Erythroblast (primary cell): ENCODE data around the gene SLC19A1.

Experiments
- DNase-seq, 2 experiments: peaks; one replicate each; lab custom pipeline; 2025; lab: John Stamatoyannopoulos, UW
- GATA1 ChIP-seq: IDR thresholded peaks from 2 replicates; pipeline ENCODE4 v1.6.1; 2011; ENCODE audit warnings: low read depth, mild to moderate bottlenecking, control low read depth, low read length, moderate library complexity
- POLR2A ChIP-seq: IDR thresholded peaks from 2 replicates; pipeline ENCODE4 v1.6.1; 2011; ENCODE audit warnings: mild to moderate bottlenecking, low read length

The SLC19A1 gene

GRCh38 chr21:45496151-45496967 is 45.9 kb downstream of the SLC19A1 start:
- DNase-seq = no peak

GRCh38 chr21:45494851-45495680 is 47.2 kb downstream of the SLC19A1 start:
- TF ChIP-seq POLR2A (no peak), GATA1 (no peak)
- no peak for DNase-seq

More at GRCh38 chr21:45496151-45496967, 45.9 kb downstream of the SLC19A1 start:
- TF ChIP-seq GATA1 = no peak
- TF ChIP-seq POLR2A = no peak

GRCh38 chr21:45494135-45494850 is 47.9 kb downstream of the SLC19A1 start:
- TF ChIP-seq POLR2A (no peak), GATA1 (no peak)
- no peak for DNase-seq

- DNase-seq = no peak
- TF ChIP-seq GATA1 = no peak
- no peak for TF ChIP-seq POLR2A
Observed at GRCh38 chr21:45493401-45494001, 48.7 kb downstream of the SLC19A1 start.

- TF ChIP-seq POLR2A (no peak), GATA1 (no peak)
- DNase-seq = no peak
Observed at GRCh38 chr21:45492765-45493164, 49.5 kb downstream of the SLC19A1 start.

- TF ChIP-seq GATA1 = no peak
- TF ChIP-seq POLR2A = no peak
- no peak for DNase-seq
Observed at GRCh38 chr21:45491623-45492022, 50.6 kb downstream of the SLC19A1 start.

GRCh38 chr21:45491056-45491455 is 51.2 kb downstream of the SLC19A1 start:
- no peak for DNase-seq
- TF ChIP-seq POLR2A (no peak), GATA1 (no peak)

- no peak for TF ChIP-seq POLR2A
- no peak for TF ChIP-seq GATA1
- no peak for DNase-seq
Observed at GRCh38 chr21:45490049-45490731, 52.0 kb downstream of the SLC19A1 start.

GRCh38 chr21:45489722-45489982 is 52.6 kb downstream of the SLC19A1 start:
- no peak for DNase-seq
- TF ChIP-seq POLR2A (no peak), GATA1 (no peak)

- TF ChIP-seq GATA1 = no peak
- no peak for TF ChIP-seq POLR2A
- DNase-seq = no peak
Observed at GRCh38 chr21:45488931-45489721, 53.1 kb downstream of the SLC19A1 start.

- DNase-seq = no peak
- TF ChIP-seq POLR2A (no peak), GATA1 (no peak)
Observed at GRCh38 chr21:45487891-45488600, 54.2 kb downstream of the SLC19A1 start.
